ENCODE data around the gene DLGAP4. TPM values are rescaled to one million over a fixed set of nuclear protein-coding genes. Genes with fewer than 3 reads are reported as not detected.

DLGAP4 gene
- total and polyA plus RNA-seq, 12 donors, result 34.0 to 74.4 (median 55.6) TPM

- ATAC-seq (no peak), DNase-seq (no peak)
- 88% methylated on average over 5 of the region's 5 CpGs for WGBS, 2 donors
- Histone ChIP-seq H3K4me1 (no peaks in the 10 kb centered on the region), H3K27ac (no peak overlapping the region), H3K36me3 (no peaks in the 10 kb centered on the region), H3K27me3 (peaks cover 0 to 55% (median 13%) of the 10 kb centered on the region in 7 donors), H3K4me3 (no peak overlapping the region), H3K9me3 (peaks cover 0 to 7% (median 0%) of the 10 kb centered on the region in 11 donors)
- intact Hi-C loops (cut with DNase I), result no loop called here
- no peak for TF ChIP-seq CTCF (IDR thresholded peaks at IDR 0.05)
Measured at GRCh38 chr20:36284751-36285150, 21.4 kb upstream of the DLGAP4 start.

- Histone ChIP-seq H3K27ac (no peak overlapping the region), H3K36me3 (no peaks in the 10 kb centered on the region), H3K4me3 (no peak overlapping the region), H3K4me1 (no peaks in the 10 kb centered on the region), H3K9me3 (peaks cover 0 to 7% (median 0%) of the 10 kb centered on the region in 11 donors), H3K27me3 (peaks cover 0 to 43% (median 12%) of the 10 kb centered on the region in 7 donors)
- no peak for TF ChIP-seq CTCF (IDR thresholded peaks at IDR 0.05)
- no peak for ATAC-seq
- 73 to 79% methylated on average over 11 of the region's 11 CpGs for WGBS, 2 donors
- intact Hi-C loops (cut with DNase I), result no loop called here
- DNase-seq, result no peak
Measured at GRCh38 chr20:36285746-36286447, 20.2 kb upstream of the DLGAP4 start.

- Histone ChIP-seq H3K27me3 (peaks cover 0 to 89% (median 72%) of the 10 kb centered on the region in 7 donors), H3K4me3 (no peak overlapping the region), H3K36me3 (no peaks in the 10 kb centered on the region), H3K4me1 (no peaks in the 10 kb centered on the region), H3K9me3 (no peaks in the 10 kb centered on the region), H3K27ac (no peak overlapping the region)
- WGBS, 2 donors, result 52 to 64% methylated on average over 5 of the region's 5 CpGs
- no peak for ATAC-seq
- no peak for TF ChIP-seq CTCF (IDR thresholded peaks at IDR 0.05)
- intact Hi-C loops (cut with DNase I), result no loop called here
- no peak for DNase-seq
Measured at GRCh38 chr20:36297656-36298055, 8.5 kb upstream of the DLGAP4 start.

- DNase-seq (no peak), ATAC-seq (no peak)
- H3K27me3 ChIP-seq, result peaks cover 0 to 92% (median 76%) of the 10 kb centered on the region in 7 donors
- intact Hi-C loops (cut with DNase I), result no loop called here
- no peaks in the 10 kb centered on the region for H3K36me3 ChIP-seq
- no peak overlapping the region for H3K4me3 ChIP-seq
- no peak for TF ChIP-seq CTCF (IDR thresholded peaks at IDR 0.05)
- no peak overlapping the region for H3K27ac ChIP-seq
- no peaks in the 10 kb centered on the region for H3K4me1 ChIP-seq
- H3K9me3 ChIP-seq, result no peaks in the 10 kb centered on the region
- WGBS, 2 donors, result 80 to 82% methylated on average over 3 of the region's 3 CpGs
Measured at GRCh38 chr20:36298061-36298460, 8.1 kb upstream of the DLGAP4 start.

Measured in heart right ventricle (tissue), 16 donors.